ENCODE measurements around the gene OR1D5.
"Not testable (repeated sequence)": the region's sequence is repeated elsewhere in the genome, so short reads cannot be mapped to it uniquely, and the experiment has no call there.

Gene OR1D5

GRCh38 chr17:3062824-3063377, 506 bp downstream of the OR1D5 start:
- not testable (repeated sequence) for H2AK5ac ChIP-seq (ENCODE audit: low read depth, low read length); H2BK120ac ChIP-seq (ENCODE audit: low read depth, low read length); H3K4me2 ChIP-seq (ENCODE audit: insufficient read depth, low read length, poor library complexity, severe bottlenecking); H4K91ac ChIP-seq (ENCODE audit: low read depth, low read length, poor library complexity); H3K18ac ChIP-seq (ENCODE audit: low read length); H2BK5ac ChIP-seq (ENCODE audit: low read length); H4K8ac ChIP-seq (ENCODE audit: low read depth, low read length); H2AFZ ChIP-seq (ENCODE audit: low read length); H3K9ac ChIP-seq (ENCODE audit: low read depth, low read length, poor library complexity); H2BK15ac ChIP-seq (ENCODE audit: low read length); H3K79me1 ChIP-seq (ENCODE audit: low read depth, low read length); H3K4ac ChIP-seq (ENCODE audit: low read length); H2BK12ac ChIP-seq (ENCODE audit: low read length); H3K4me3 ChIP-seq (ENCODE audit: low read length in 2 of 2); H3K9me3 ChIP-seq (replicated peaks in 1 of 2; ENCODE audit: control insufficient read depth in 2 of 2, insufficient read depth in 1 of 2, low read depth in 1 of 2, low read length in 2 of 2); H3K27ac ChIP-seq (replicated peaks; ENCODE audit: low read length); H3K14ac ChIP-seq (ENCODE audit: low read length); H3K4me1 ChIP-seq (ENCODE audit: control insufficient read depth in 2 of 2, insufficient read depth in 1 of 2, low read depth in 1 of 2, low read length in 2 of 2); DNase-seq (ENCODE audit: low spot score); H3K27me3 ChIP-seq (ENCODE audit: control insufficient read depth in 3 of 3, insufficient read depth in 3 of 3, low read depth in 1 of 3, low read length in 3 of 3); H3K23ac ChIP-seq (ENCODE audit: low read depth, low read length, poor library complexity); H3K36me3 ChIP-seq (replicated peaks in 1 of 2; ENCODE audit: control insufficient read depth in 2 of 2, insufficient read depth in 2 of 2, low read length in 2 of 2)
- no CpG with 5 or more reads among the region's 8 CpGs for WGBS, 2 donors (ENCODE audit: extremely low coverage in 2 of 2, insufficient read length in 2 of 2, insufficient replicate concordance in 1 of 2)

DNA sequence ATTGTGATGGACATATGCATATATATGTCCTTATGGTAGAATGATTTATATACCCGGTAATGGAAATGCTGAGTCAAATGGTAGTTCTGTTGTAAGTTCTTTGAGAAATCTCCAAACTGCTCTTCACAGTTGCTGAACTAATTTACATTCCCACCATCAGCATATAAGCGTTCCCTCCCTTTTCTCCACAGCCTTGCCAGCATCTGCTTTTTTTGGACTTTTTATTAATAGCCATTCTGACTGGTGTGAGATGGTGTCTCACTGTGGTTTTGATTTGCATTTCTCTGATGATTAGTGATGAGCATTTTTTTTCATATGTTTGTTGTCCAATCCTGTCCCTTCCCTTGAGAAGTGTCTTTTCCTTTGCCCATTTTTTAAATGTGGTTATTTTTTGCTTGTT, 8.5 kb downstream of the OR1D5 start:
- H3K4me2 ChIP-seq (ENCODE audit: insufficient read depth, low read length, poor library complexity, severe bottlenecking); H3K36me3 ChIP-seq (replicated peaks in 1 of 2; ENCODE audit: control insufficient read depth in 2 of 2, insufficient read depth in 2 of 2, low read length in 2 of 2); H3K4me1 ChIP-seq (ENCODE audit: control insufficient read depth in 2 of 2, insufficient read depth in 1 of 2, low read depth in 1 of 2, low read length in 2 of 2); H2AFZ ChIP-seq (ENCODE audit: low read length); H3K9ac ChIP-seq (ENCODE audit: low read depth, low read length, poor library complexity); H4K8ac ChIP-seq (ENCODE audit: low read depth, low read length); H3K27me3 ChIP-seq (ENCODE audit: control insufficient read depth in 3 of 3, insufficient read depth in 3 of 3, low read depth in 1 of 3, low read length in 3 of 3); H3K4ac ChIP-seq (ENCODE audit: low read length); H2BK12ac ChIP-seq (ENCODE audit: low read length); H4K91ac ChIP-seq (ENCODE audit: low read depth, low read length, poor library complexity); H3K4me3 ChIP-seq (ENCODE audit: low read length in 2 of 2); H2BK5ac ChIP-seq (ENCODE audit: low read length); H2BK120ac ChIP-seq (ENCODE audit: low read depth, low read length); H3K9me3 ChIP-seq (replicated peaks in 1 of 2; ENCODE audit: control insufficient read depth in 2 of 2, insufficient read depth in 1 of 2, low read depth in 1 of 2, low read length in 2 of 2); H3K14ac ChIP-seq (ENCODE audit: low read length); H2AK5ac ChIP-seq (ENCODE audit: low read depth, low read length); H3K23ac ChIP-seq (ENCODE audit: low read depth, low read length, poor library complexity); DNase-seq (ENCODE audit: low spot score); H2BK15ac ChIP-seq (ENCODE audit: low read length); H3K79me1 ChIP-seq (ENCODE audit: low read depth, low read length); H3K18ac ChIP-seq (ENCODE audit: low read length); H3K27ac ChIP-seq (replicated peaks; ENCODE audit: low read length): not testable (repeated sequence)
- no CpG with 5 or more reads among the region's 2 CpGs for WGBS, 2 donors (ENCODE audit: extremely low coverage in 2 of 2, insufficient read length in 2 of 2, insufficient replicate concordance in 1 of 2)

DNA sequence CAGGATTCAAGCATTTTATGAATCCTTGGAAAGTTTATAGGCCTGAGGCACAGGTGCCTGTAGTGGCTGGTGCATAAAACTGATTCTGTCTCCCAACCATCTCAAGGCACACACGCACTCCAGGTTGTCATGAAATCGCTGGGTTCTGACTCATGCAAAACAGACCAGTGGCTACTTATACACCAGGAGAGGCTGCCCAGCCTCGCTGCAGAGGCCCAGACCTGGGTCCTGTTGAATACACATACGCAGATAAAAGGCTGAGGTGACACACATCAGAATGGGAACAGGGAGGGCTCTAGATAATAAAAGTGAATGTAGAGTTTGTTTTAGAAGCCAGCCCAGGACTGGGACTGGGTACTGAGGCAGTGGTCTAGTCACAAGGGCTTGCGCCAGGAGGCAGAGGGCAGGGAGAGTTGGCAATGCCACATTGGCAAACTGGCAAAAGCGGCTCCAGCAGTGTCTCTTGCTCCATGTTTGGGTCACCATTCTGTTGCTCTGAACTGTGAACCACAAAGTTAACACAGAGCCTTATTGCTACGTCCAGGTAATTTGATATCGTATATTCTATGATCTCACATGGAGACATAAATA, 13.6 kb downstream of the OR1D5 start:
- no peaks in the 10 kb centered on the region for H3K27me3 ChIP-seq (ENCODE audit: control insufficient read depth in 3 of 3, insufficient read depth in 3 of 3, low read depth in 1 of 3, low read length in 3 of 3)
- H3K9ac ChIP-seq (ENCODE audit: low read depth, low read length, poor library complexity): no peak overlapping the region
- no peak overlapping the region for H2BK15ac ChIP-seq (ENCODE audit: low read length)
- H3K4ac ChIP-seq (ENCODE audit: low read length): no peak overlapping the region
- H3K23ac ChIP-seq (ENCODE audit: low read depth, low read length, poor library complexity): no peak overlapping the region
- H3K14ac ChIP-seq (ENCODE audit: low read length): no peak overlapping the region
- H4K91ac ChIP-seq (ENCODE audit: low read depth, low read length, poor library complexity): no peak overlapping the region
- H3K9me3 ChIP-seq (replicated peaks in 1 of 2; ENCODE audit: control insufficient read depth in 2 of 2, insufficient read depth in 1 of 2, low read depth in 1 of 2, low read length in 2 of 2): no peaks in the 10 kb centered on the region
- no peaks in the 10 kb centered on the region for H3K36me3 ChIP-seq (replicated peaks in 1 of 2; ENCODE audit: control insufficient read depth in 2 of 2, insufficient read depth in 2 of 2, low read length in 2 of 2)
- no peak for DNase-seq (ENCODE audit: low spot score)
- peaks cover 0 to 3% of the 10 kb centered on the region in 2 donors for H3K4me1 ChIP-seq (ENCODE audit: control insufficient read depth in 2 of 2, insufficient read depth in 1 of 2, low read depth in 1 of 2, low read length in 2 of 2)
- peak overlapping the region; percentile 99 for H2AFZ ChIP-seq (ENCODE audit: low read length)
- no peak overlapping the region for H3K18ac ChIP-seq (ENCODE audit: low read length)
- no peak overlapping the region for H3K27ac ChIP-seq (replicated peaks; ENCODE audit: low read length)
- no peak overlapping the region for H3K4me2 ChIP-seq (ENCODE audit: insufficient read depth, low read length, poor library complexity, severe bottlenecking)
- H3K79me1 ChIP-seq (ENCODE audit: low read depth, low read length): no peaks in the 10 kb centered on the region
- no peak overlapping the region for H2BK12ac ChIP-seq (ENCODE audit: low read length)
- WGBS, 2 donors (ENCODE audit: extremely low coverage in 2 of 2, insufficient read length in 2 of 2, insufficient replicate concordance in 1 of 2): no CpG with 5 or more reads among the region's 8 CpGs
- peak overlapping the region in 1 of 2 donors; percentile 86 for H3K4me3 ChIP-seq (ENCODE audit: low read length in 2 of 2)
- no peak overlapping the region for H2BK5ac ChIP-seq (ENCODE audit: low read length)
- no peak overlapping the region for H2BK120ac ChIP-seq (ENCODE audit: low read depth, low read length)
- no peak overlapping the region for H4K8ac ChIP-seq (ENCODE audit: low read depth, low read length)
- no peak overlapping the region for H2AK5ac ChIP-seq (ENCODE audit: low read depth, low read length)

GRCh38 chr17:3048727-3049471, 14.5 kb downstream of the OR1D5 start:
- no peak overlapping the region for H3K4ac ChIP-seq (ENCODE audit: low read length)
- H3K27ac ChIP-seq (replicated peaks; ENCODE audit: low read length): peak overlapping the region; percentile 74
- peak overlapping the region; percentile 64 for H3K9ac ChIP-seq (ENCODE audit: low read depth, low read length, poor library complexity)
- H2BK5ac ChIP-seq (ENCODE audit: low read length): no peak overlapping the region
- peaks cover 0 to 7% of the 10 kb centered on the region in 2 donors for H3K9me3 ChIP-seq (replicated peaks in 1 of 2; ENCODE audit: control insufficient read depth in 2 of 2, insufficient read depth in 1 of 2, low read depth in 1 of 2, low read length in 2 of 2)
- WGBS, 2 donors (ENCODE audit: extremely low coverage in 2 of 2, insufficient read length in 2 of 2, insufficient replicate concordance in 1 of 2): no CpG with 5 or more reads among the region's 50 CpGs
- peak overlapping the region; percentile 99 for H2AFZ ChIP-seq (ENCODE audit: low read length)
- H3K4me2 ChIP-seq (ENCODE audit: insufficient read depth, low read length, poor library complexity, severe bottlenecking): peak overlapping the region; percentile 97
- no peaks in the 10 kb centered on the region for H3K79me1 ChIP-seq (ENCODE audit: low read depth, low read length)
- H3K27me3 ChIP-seq (ENCODE audit: control insufficient read depth in 3 of 3, insufficient read depth in 3 of 3, low read depth in 1 of 3, low read length in 3 of 3): no peaks in the 10 kb centered on the region
- H3K23ac ChIP-seq (ENCODE audit: low read depth, low read length, poor library complexity): peak overlapping the region; percentile 80
- H2BK12ac ChIP-seq (ENCODE audit: low read length): no peak overlapping the region
- peak overlapping the region; percentile 82 to 86 for H3K4me3 ChIP-seq (ENCODE audit: low read length in 2 of 2)
- H4K8ac ChIP-seq (ENCODE audit: low read depth, low read length): peak overlapping the region; percentile 82
- no peaks in the 10 kb centered on the region for H3K36me3 ChIP-seq (replicated peaks in 1 of 2; ENCODE audit: control insufficient read depth in 2 of 2, insufficient read depth in 2 of 2, low read length in 2 of 2)
- peak; percentile 94 for DNase-seq (ENCODE audit: low spot score)
- H3K18ac ChIP-seq (ENCODE audit: low read length): peak overlapping the region; percentile 98
- peaks cover 0 to 3% of the 10 kb centered on the region in 2 donors for H3K4me1 ChIP-seq (ENCODE audit: control insufficient read depth in 2 of 2, insufficient read depth in 1 of 2, low read depth in 1 of 2, low read length in 2 of 2)
- no peak overlapping the region for H4K91ac ChIP-seq (ENCODE audit: low read depth, low read length, poor library complexity)
- peak overlapping the region; percentile 96 for H2AK5ac ChIP-seq (ENCODE audit: low read depth, low read length)
- peak overlapping the region; percentile 94 for H2BK15ac ChIP-seq (ENCODE audit: low read length)
- H3K14ac ChIP-seq (ENCODE audit: low read length): no peak overlapping the region
- no peak overlapping the region for H2BK120ac ChIP-seq (ENCODE audit: low read depth, low read length)

All from neuronal stem cell (in vitro differentiated cells).